Activated gamma-delta T cell treated with anti-CD3 and anti-CD28 coated beads, Interleukin-2, amount 50 U/mL, for 16 hours (primary cell): ENCODE measurements around the gene PRKCQ.
"Not testable (repeated sequence)": the region's sequence is repeated elsewhere in the genome, so short reads cannot be mapped to it uniquely, and the experiment has no call there.

Experiments
- DNase-seq: peaks from one replicate; pipeline ENCODE4 v3.0.0-alpha.2; 2020; ENCODE audit warnings: low read depth

The PRKCQ gene

GRCh38 chr10:6383096-6383812 is 196.8 kb downstream of the PRKCQ start:
- no peak for DNase-seq

GRCh38 chr10:6382081-6382480 is 198.0 kb downstream of the PRKCQ start:
- peak; percentile 26 for DNase-seq

- DNase-seq, result not testable (repeated sequence)
Observed at GRCh38 chr10:6380478-6380877, 199.6 kb downstream of the PRKCQ start.

- DNase-seq, result no peak
Observed at GRCh38 chr10:6379015-6379776, 200.9 kb downstream of the PRKCQ start.
